ENCODE measurements around the gene DNASE1. TPM values are rescaled to one million over a fixed set of nuclear protein-coding genes. Genes with fewer than 3 reads are reported as not detected.
A peak's percentile ranks its signal among the peaks of the same experiment; 100 is the strongest.

The DNASE1 gene
- total and polyA plus RNA-seq, 9 of the 15 experiments (the other 6 are each of a cell fraction or from before 2014, with no cell fraction given), result 0.53 to 10.1 (median 5.9) TPM

- TF ChIP-seq VEZF1 (CRISPR knock-in tag; IDR thresholded peaks at IDR 0.05) (0 out of 2 replicates have a peak, but pooled peaks have one; percentile 7), BRD4 (IDR thresholded peaks at IDR 0.05) (no peak), CCNT2 (IDR thresholded peaks at IDR 0.05; ENCODE audit: borderline replicate concordance, extremely low read depth, insufficient read length, low read depth, low read length) (peak; percentile 40), CGGBP1 (CRISPR knock-in tag; IDR thresholded peaks at IDR 0.05) (no peak), ILK (tag; IDR thresholded peaks at IDR 0.05; ENCODE audit: borderline replicate concordance, low read depth) (no peak), POLR2A (conservative IDR thresholded peaks at IDR 0.05) (peak; percentile 48), HDAC2 (IDR thresholded peaks at IDR 0.05) (peak; percentile 38; the same call in 1 of the 2 replicates), TAL1 (IDR thresholded peaks at IDR 0.05) (no peak), ADNP (tag; IDR thresholded peaks at IDR 0.05) (no peak), ZNF232 (CRISPR knock-in tag; IDR thresholded peaks at IDR 0.05) (no peak), ARHGAP35 (IDR thresholded peaks at IDR 0.05; ENCODE audit: partially characterized antibody) (no peak), LCOR (CRISPR knock-in tag; IDR thresholded peaks at IDR 0.05) (no peak), ZBTB26 (CRISPR knock-in tag; IDR thresholded peaks at IDR 0.05) (no peak), ZC3H11A (IDR thresholded peaks at IDR 0.05; ENCODE audit: low read depth, low read length) (no peak), HMG20A (CRISPR knock-in tag; conservative IDR thresholded peaks at IDR 0.05) (no peak), ARID4B (CRISPR knock-in tag; IDR thresholded peaks at IDR 0.05) (no peak), SIN3B (IDR thresholded peaks at IDR 0.05; ENCODE audit: low read depth) (no peak), FOXK1 (CRISPR knock-in tag; IDR thresholded peaks at IDR 0.05; ENCODE audit: borderline replicate concordance) (no peak), ZNF121 (CRISPR knock-in tag; conservative IDR thresholded peaks at IDR 0.05) (peak; percentile 78), KAT8 (IDR thresholded peaks at IDR 0.05; ENCODE audit: low read depth) (no peak), CEBPG (CRISPR knock-in tag; IDR thresholded peaks at IDR 0.05) (no peak), CEBPG (tag; conservative IDR thresholded peaks at IDR 0.05 in 1 of 2, IDR thresholded peaks at IDR 0.05 in 1 of 2) (no peak), SUPT5H (IDR thresholded peaks at IDR 0.05) (peak; percentile 20; the same call in 1 of the 2 replicates)
Observed at GRCh38 chr16:3696425-3697218, 42.1 kb downstream of the DNASE1 start (continued).
